Measurements from ENCODE around the gene CCL13.

- TF ChIP-seq YY1 (IDR thresholded peaks at IDR 0.05; ENCODE audit: insufficient read depth, insufficient read length) = no peak
- no peak for TF ChIP-seq ZNF274 (IDR thresholded peaks at IDR 0.05; ENCODE audit: low read depth, low read length)
- TF ChIP-seq SUZ12 (IDR thresholded peaks at IDR 0.05; ENCODE audit: extremely low read depth, insufficient read depth, insufficient read length) = no peak
Measured at GRCh38 chr17:34387566-34387965, 31.3 kb downstream of the CCL13 start.

All from NT2/D1 (cell line).